Keratinocyte (primary cell): ENCODE data around the gene MYOD1. TPM values are rescaled to one million over a fixed set of nuclear protein-coding genes. Genes with fewer than 3 reads are reported as not detected.

Source experiments
- DNase-seq: peaks from one replicate; pipeline ENCODE4 v3.0.0-alpha.2; 2011; ENCODE audit warnings: low read depth, missing footprints, low spot score
- FAIRE-seq: peaks from 2 replicates; lab custom pipeline; 2011; peaks lifted over from hg19 to GRCh38; lab: Jason Lieb, UNC
- H2AFZ ChIP-seq: 2 replicates; pipeline ENCODE4 v1.6.0; 2012; ENCODE audit warnings: low read length, control low read depth, inconsistent platforms; ENCODE audit not compliant: control insufficient read depth
- H3K27ac ChIP-seq: 2 replicates; pipeline ENCODE4 v1.5.1; 2011; ENCODE audit warnings: low read length; ENCODE audit not compliant: control insufficient read depth, insufficient read depth
- H3K27me3 ChIP-seq: 3 replicates; pipeline ENCODE4 v1.6.0; 2011; ENCODE audit warnings: low read length; ENCODE audit not compliant: control insufficient read depth, insufficient read depth; ENCODE audit errors: extremely low read depth
- H3K36me3 ChIP-seq, 2 experiments: 2 replicates in 1 of 2; 3 replicates in 1 of 2; pipeline ENCODE4 v1.5.1; 2011; ENCODE audit warnings: low read length in 2 of 2, mild to moderate bottlenecking in 1 of 2; ENCODE audit not compliant: control insufficient read depth in 2 of 2, insufficient read depth in 2 of 2; ENCODE audit errors: extremely low read depth in 1 of 2
- H3K4me1 ChIP-seq: 3 replicates; pipeline ENCODE4 v1.5.1; 2011; ENCODE audit warnings: low read length; ENCODE audit not compliant: control insufficient read depth, insufficient read depth; ENCODE audit errors: extremely low read depth
- H3K4me2 ChIP-seq: 3 replicates; pipeline ENCODE4 v1.6.0; 2011; ENCODE audit warnings: low read depth, low read length; ENCODE audit not compliant: control insufficient read depth, insufficient read depth; ENCODE audit errors: extremely low read depth
- H3K4me3 ChIP-seq, 3 experiments: fragments of 200-600 bp in 1 of 3; sonication (generic) in 1 of 3; 2 replicates in 2 of 3; 3 replicates in 1 of 3; pipeline ENCODE4 v1.5.1; 2011 to 2016; ENCODE audit warnings: low read length in 3 of 3, mild to moderate bottlenecking in 3 of 3, control low read depth in 2 of 3, inconsistent platforms in 1 of 3, low read depth in 1 of 3, mixed read lengths in 1 of 3, mixed run types in 1 of 3, moderate library complexity in 1 of 3; ENCODE audit not compliant: control insufficient read depth in 2 of 3, insufficient read depth in 2 of 3; ENCODE audit errors: extremely low read depth in 1 of 3
- H3K79me2 ChIP-seq: 2 replicates; pipeline ENCODE4 v1.6.0; 2012; ENCODE audit warnings: low read length; ENCODE audit not compliant: control insufficient read depth, insufficient read depth
- H3K9ac ChIP-seq: 3 replicates; pipeline ENCODE4 v1.6.0; 2011; ENCODE audit warnings: low read length; ENCODE audit not compliant: control insufficient read depth, insufficient read depth; ENCODE audit errors: extremely low read depth
- H3K9me1 ChIP-seq: 3 replicates; pipeline ENCODE4 v1.6.0; 2011; ENCODE audit warnings: low read length; ENCODE audit not compliant: control insufficient read depth, insufficient read depth; ENCODE audit errors: extremely low read depth
- H3K9me3 ChIP-seq: 2 replicates; pipeline ENCODE4 v1.5.1; 2012; ENCODE audit warnings: low read depth, low read length; ENCODE audit not compliant: control insufficient read depth
- H4K20me1 ChIP-seq: 3 replicates; pipeline ENCODE4 v1.6.0; 2011; ENCODE audit warnings: low read length; ENCODE audit not compliant: control insufficient read depth, insufficient read depth; ENCODE audit errors: extremely low read depth
- CTCF ChIP-seq, 3 experiments: IDR thresholded peaks in 1 of 3; conservative IDR thresholded peaks in 1 of 3; optimal IDR thresholded peaks in 1 of 3; 2 replicates in 2 of 3; 3 replicates in 1 of 3; pipeline versions ENCODE3 to v1.5.1; 2011; ENCODE audit warnings: low read length in 3 of 3, mild to moderate bottlenecking in 3 of 3, moderate library complexity in 2 of 3, control low read depth in 1 of 3, inconsistent platforms in 1 of 3; ENCODE audit not compliant: insufficient read depth in 2 of 3; ENCODE audit errors: extremely low read depth in 1 of 3
- EZH2 ChIP-seq: IDR thresholded peaks from one replicate; pipeline ENCODE4 v1.6.1; 2012; ENCODE audit warnings: inconsistent platforms, mild to moderate bottlenecking, low read length, moderate library complexity
- dilution Hi-C: fragments of 300-500 bp; cut with MboI; formaldehyde crosslinking; loops from one replicate; pipeline ENCODE4 v1.7.0; 2020; ENCODE audit warnings: low sequenced_read_pairs; ENCODE audit not compliant: extremely low pct_ligation_motif_present
- polyA plus RNA-seq, 5 experiments: library from polyadenylated mRNA; depleted of rRNA in 3 of 5; stranded (reverse) in 3 of 5; stranded (forward) in 1 of 5; unstranded in 1 of 5; fragments of >200 nt; gene quantifications; 1 replicate in 1 of 5; 2 replicates in 3 of 5; 3 replicates in 1 of 5; pipeline versions ENCODE4 v1.2.1 to v1.2.3, GENCODE V29; 2011 to 2012; ENCODE audit warnings: missing spikeins in 2 of 5, low read depth in 1 of 5, low replicate concordance in 1 of 5

Gene MYOD1
- polyA plus RNA-seq, 1 donor (not counting 4 experiments of a cell fraction or from before 2014, with no cell fraction given), result not detected

- no peak overlapping the region for H2AFZ ChIP-seq
- no peak overlapping the region for H3K9ac ChIP-seq
- no peak for DNase-seq
- no peaks in the 10 kb centered on the region for H3K9me1 ChIP-seq
- H3K79me2 ChIP-seq, result no peaks in the 10 kb centered on the region
- no peaks in the 10 kb centered on the region for H3K9me3 ChIP-seq
- no peak overlapping the region for H3K27ac ChIP-seq
- H4K20me1 ChIP-seq, result no peaks in the 10 kb centered on the region
- TF ChIP-seq EZH2 (no peak), CTCF (optimal IDR thresholded peaks at IDR 0.05 in 1 of 3, IDR thresholded peaks at IDR 0.05 in 1 of 3, conservative IDR thresholded peaks at IDR 0.05 in 1 of 3; ENCODE audit: extremely low read depth in 1 of 3, insufficient read depth in 2 of 3, low read length in 3 of 3) (no peak)
- no peaks in the 10 kb centered on the region for H3K36me3 ChIP-seq
- no peak overlapping the region for H3K4me2 ChIP-seq
- dilution Hi-C loops, result no loop called here
- no peak overlapping the region for H3K4me3 ChIP-seq
- no peak for FAIRE-seq
- peaks cover 29% of the 10 kb centered on the region for H3K27me3 ChIP-seq
- H3K4me1 ChIP-seq, result no peaks in the 10 kb centered on the region
Measured at GRCh38 chr11:17740649-17741235, 21.4 kb downstream of the MYOD1 start.

GRCh38 chr11:17741487-17741886 is 22.1 kb downstream of the MYOD1 start:
- Histone ChIP-seq H3K9me3 (no peaks in the 10 kb centered on the region), H3K27ac (no peak overlapping the region), H3K27me3 (peaks cover 22% of the 10 kb centered on the region), H4K20me1 (no peaks in the 10 kb centered on the region), H3K79me2 (no peaks in the 10 kb centered on the region), H3K9ac (no peak overlapping the region), H3K9me1 (no peaks in the 10 kb centered on the region), H3K4me1 (no peaks in the 10 kb centered on the region), H3K4me3 (no peak overlapping the region), H3K4me2 (no peak overlapping the region), H3K36me3 (no peaks in the 10 kb centered on the region), H2AFZ (no peak overlapping the region)
- DNase-seq (no peak), FAIRE-seq (no peak)
- dilution Hi-C loops, result no loop called here
- no peak for TF ChIP-seq EZH2
- no peak for TF ChIP-seq CTCF (optimal IDR thresholded peaks at IDR 0.05 in 1 of 3, IDR thresholded peaks at IDR 0.05 in 1 of 3, conservative IDR thresholded peaks at IDR 0.05 in 1 of 3; ENCODE audit: extremely low read depth in 1 of 3, insufficient read depth in 2 of 3, low read length in 3 of 3)
